Astrocyte of the hippocampus (primary cell): Measurements from ENCODE around the gene TEPSIN.
A peak's percentile ranks its signal among the peaks of the same experiment; 100 is the strongest.
"Not testable (repeated sequence)": the region's sequence is repeated elsewhere in the genome, so short reads cannot be mapped to it uniquely, and the experiment has no call there.

ENCODE experiments used
- DNase-seq: peaks from one replicate; pipeline ENCODE4 v3.0.0; 2011; ENCODE audit warnings: low read depth, low spot score

TEPSIN gene

DNA sequence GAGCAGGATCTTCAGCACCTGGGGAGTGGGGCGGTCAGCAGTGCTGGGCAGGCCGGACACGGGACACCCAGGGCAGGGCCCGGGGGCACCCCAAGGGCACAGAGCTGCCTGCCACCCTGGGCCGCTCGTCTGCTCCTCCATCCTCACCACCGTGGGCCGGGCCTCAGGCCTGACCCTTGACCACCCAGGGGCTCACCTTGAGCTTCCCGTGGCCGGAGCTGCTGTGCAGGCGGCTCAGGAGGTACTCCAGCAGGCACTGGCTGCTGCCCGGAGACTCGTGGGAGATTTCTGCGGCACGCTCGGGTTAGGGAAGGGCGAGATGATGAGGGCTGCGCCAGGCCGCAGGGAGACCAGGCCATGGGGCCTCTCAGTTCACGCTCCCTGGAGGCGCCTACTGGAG lies 2.1 kb downstream of the TEPSIN start:
- DNase-seq = no peak

DNA sequence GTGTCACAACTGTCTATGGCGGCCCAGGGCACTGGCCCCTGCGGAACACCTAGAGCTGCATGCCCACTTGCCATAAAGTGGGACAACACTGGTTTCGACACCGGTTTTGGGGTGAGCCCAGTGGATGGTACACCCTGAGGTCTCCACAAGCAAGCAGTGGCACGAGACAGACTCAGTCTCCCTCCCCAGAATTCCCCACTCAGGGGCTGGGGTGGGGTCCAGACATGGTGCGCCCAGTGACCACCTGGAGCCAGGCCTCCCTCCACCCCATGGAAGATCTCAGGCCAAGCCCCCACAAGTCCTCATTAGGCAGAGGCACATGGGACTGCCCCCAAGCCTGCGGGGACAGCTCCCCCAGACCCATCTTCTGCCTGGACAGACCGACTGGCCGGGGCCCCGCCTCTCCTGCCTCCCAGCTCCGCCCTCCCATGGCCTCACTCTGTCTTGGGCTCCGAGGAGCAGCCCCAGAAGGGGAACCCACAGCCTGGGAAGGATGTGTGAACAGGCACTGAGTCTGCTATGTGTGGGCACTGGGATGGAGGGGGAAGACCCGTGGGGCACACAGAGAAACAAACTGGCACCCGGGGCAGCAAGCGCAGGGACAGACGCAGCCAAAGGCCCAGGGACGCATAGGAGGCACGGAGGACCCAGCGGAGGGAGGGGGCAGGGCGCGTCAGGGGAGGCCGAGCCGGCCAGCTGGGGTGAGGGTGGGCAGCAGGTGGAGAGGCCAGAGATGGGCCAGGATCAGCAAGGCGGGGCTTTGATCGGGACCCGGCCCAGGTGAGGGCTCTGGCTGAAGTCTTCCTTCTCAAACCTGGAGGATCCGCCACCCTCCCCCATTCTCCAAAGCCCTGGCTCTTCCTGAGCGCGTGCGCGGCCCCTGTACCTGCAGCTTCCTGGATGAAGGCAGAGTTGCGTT lies 2.8 kb downstream of the TEPSIN start:
- no peak for DNase-seq

DNA sequence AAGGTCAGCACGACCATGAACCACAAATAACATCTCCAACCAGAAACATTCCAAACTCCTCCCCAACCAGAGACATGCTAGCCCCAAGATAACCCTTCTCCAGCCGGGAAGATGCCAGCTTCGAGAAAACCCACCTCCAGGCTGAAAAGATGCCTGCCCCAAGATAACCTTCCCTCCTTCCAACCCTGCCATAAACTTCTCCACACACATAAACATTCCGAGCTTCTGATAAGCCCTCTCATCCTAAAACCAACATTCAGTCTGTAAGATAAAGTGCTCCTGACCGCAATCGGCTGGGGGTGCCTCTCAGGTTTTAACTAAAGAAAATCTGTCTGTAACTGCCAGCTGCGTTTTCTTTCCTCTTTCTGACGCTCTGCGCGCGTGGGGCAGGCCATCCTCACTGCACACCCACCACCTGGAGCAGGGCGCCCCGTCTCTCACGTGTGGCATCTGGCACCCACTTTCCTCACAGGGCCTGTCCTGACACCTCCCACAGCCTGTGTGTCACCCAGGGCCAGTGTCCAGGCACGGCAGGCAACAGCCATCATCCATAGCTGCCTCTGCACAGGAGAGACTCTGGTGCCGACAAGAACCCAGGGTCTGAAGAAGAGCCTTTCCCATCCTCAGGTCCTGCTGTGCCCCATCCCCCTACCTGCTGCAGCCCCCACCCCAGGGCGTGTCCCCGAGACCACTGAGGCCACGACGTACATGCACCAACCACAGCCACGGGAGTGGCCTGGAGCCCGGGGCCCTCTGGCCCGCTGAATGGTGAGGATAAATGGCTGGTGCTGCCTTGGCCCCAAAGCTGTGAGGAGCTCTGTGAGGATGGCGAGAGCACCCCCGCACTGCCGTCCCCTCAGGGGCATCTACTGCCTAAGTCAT lies 3.7 kb downstream of the TEPSIN start:
- no peak for DNase-seq

DNA sequence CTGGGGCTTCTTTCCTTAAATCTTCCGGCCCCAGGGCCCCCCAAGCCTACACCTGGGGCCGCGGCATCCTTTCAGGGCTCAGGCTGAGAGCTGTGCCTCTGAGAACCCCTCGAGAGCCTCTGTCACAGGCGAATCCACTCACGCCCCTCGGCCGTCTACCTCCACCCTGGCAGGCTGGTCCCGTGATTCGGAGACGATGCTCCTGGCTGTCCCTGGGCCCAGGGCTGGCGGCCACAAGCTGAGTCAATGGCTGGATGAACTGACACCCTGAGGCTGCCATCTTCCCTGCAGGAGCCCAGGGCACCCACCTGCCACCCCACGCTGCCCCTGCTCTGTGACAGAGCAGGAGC lies 4.4 kb downstream of the TEPSIN start:
- DNase-seq = no peak

DNA sequence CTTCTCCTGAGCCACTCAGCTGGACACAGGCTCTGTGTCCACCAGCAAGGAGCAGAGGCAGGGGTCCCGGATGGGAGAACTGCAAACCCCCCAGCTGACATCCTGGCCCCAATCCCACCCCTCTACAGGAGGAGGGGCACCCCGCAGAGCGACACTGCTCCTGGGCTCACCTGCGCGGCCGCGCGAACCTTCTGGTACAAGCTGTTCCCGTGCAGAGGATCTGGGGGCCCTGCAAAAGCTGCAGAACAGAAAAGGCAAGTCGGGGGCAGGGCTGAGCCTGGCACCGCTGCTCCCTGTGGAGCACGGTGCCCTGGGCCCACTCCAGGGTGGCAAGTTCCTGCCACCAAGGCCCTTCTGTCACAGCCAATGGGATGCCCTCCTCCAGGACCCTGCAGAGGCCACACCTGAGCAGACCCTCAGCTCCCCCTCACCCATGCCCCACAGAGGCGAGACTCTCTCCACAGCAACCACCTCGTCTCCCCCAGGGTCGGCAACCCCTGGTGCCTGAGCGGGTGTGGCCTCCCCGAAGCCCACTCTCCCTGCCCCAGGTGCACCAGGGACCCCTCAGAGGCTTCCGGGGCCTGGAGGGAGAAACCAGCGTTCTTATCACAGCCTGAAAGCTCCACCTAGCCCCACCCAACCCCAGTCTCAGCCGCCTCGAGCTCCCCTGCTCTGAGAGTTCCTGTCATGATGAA lies 4.9 kb downstream of the TEPSIN start:
- no peak for DNase-seq

DNA sequence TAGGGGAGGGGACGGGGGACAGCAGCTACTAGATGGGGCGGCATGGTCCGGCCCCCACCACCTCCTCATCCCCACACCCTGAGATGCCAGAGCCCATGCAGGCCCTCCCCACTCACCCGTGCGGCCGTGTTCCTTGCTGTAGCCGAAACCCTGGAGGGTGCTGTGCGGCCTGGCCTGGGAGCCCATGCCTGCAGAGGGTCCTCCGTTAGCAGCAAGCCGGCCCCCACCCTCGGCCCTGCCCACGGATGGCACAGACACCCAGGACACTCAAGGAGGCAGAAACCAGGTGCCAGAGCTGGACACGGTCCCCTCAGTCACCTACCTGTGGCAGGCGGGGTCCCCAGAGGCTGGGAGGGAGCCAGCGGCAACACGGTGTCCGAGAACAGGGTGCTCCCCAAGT lies 5.5 kb downstream of the TEPSIN start:
- no peak for DNase-seq

DNA sequence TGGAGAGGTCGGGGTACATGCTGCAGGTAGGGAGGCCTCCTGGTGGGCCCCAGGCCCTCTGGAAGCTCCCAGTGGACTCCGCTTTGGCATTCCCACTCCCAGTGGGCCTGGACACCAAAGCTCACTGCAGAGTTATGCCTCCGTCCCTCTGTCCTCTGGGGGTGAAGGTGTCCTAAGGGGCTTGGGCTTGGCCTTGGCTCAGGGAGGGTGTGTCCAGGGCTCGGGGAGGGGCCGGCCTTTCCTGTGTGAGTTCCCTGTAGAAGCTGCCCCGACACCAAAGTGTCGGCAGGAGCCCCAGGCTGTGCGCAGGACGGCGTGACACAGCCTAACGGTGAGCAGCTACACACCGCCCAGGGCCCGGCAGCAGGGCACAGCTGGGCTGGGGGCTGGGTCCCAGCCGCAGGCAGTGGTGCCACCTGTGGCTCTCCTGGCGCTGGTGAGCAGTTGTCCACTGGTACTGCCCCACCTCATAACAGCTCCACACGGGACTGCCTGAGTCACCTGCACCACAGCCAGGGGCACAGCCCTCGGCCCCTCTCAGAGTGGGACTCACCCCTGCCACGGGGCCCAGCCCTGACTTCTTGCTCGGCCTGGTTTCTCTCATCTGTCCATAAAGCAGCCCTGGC lies 6.1 kb downstream of the TEPSIN start:
- DNase-seq = no peak

DNA sequence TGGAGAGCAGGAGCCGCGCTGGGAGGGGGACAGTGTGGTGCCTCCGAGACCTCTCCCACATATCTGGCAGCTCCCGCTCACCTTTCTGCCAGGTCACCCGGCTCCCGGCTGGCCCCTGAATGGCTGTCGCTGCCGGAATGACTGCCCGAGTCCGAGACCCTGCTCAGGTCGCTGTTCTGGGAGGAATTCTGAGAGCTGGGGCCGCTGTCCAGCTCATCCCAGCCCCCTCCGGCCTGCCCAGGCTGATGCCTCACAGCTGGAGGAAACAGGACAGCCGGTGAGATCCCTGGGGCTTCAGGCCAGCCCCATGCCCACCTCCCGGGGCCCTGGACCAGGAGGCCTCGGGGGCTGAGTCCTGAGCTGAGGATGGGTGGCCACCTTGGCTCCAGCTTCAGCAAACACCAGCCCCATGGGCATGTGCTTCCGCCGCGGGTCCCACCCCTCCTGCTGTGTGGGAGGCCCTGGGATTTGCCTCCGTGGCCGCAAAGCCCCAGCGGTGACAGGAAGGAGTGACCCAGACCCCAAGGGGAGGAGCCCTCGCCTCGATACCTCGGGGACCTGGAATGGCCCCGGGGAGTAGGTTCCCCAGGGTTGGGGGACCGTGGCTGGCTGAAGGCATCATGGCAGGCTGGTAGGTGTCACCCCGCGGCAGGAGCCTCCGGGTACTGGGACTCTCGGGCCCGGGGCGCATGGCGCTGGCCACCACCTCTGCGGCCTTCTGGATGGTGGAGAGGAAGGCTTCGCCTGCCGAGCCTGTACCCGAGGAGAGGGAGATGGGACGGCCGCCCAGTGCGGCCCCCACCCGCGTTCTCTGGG lies 6.9 kb downstream of the TEPSIN start:
- DNase-seq = no peak

DNA sequence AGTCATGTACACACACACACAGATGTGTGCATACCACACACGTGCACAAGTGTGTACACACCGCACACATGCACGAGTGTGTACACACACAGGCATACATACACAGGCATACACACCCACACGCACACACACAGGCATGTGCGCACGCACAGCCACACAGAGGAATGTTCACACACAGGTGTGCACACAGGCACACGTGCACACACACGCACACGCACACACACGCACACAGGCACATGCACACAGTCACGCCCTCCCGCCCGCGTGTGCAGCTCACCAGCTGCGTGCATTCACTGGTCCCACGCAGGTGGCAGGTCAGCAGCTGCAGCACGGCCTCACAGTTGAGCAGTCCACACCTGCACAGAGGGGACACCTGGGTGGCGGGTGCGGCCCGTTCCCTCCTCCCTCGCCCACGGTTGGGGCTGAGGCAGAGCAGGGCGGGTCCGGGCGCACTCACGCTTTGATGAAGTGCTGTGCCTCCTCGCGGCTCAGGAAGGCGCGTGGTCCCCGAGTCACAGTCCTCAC lies 7.7 kb downstream of the TEPSIN start:
- no peak for DNase-seq

DNA sequence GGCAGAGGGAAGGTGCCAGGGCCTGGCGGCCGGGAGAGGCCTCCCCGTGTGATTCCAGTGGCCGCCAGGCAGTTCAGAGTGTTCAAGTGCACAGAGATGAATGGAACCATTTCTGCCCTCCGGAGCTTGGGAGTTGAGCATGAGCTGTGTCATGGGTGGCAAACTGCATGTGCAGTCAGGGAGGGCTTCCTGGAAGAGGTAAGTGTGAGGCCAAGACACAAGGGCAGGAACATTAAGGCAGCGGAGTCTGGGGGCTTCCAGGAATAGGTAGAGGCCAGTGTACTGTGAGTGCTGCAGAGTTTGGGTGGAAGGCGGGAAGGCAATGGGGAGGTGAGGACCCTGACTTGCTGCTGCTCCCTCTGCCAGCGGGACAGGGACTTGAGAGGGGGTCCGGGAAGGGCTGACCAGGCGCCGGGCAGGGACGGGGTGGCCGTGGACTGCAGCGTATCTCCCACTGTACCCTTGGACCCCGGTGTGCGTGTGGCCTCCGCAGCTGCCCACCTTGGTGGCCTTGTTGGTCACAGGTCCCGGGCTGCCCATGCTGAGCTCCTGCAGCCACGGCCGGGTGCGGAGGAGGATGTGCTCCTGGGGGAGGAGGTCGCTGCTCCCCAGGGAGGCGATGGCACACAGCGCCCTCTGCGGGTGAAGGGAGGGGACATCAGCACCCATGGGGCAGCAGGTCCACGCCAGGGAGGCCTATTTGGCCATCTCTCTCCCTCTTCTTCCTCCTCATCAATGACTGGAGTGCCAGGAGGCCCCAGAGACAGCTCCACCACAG lies 8.6 kb downstream of the TEPSIN start:
- DNase-seq = no peak

DNA sequence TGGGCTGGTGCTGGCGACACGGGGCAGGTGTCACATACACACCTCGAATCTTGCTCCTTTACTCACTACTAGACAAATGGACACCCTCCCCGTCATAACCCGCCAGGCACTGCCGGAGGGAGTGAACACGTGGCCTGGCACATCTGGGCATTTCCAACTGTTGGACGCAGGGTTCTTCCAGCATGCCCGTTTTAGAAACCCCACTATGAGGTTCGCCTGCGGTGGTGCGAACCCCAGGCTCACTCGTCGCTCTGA lies 9.3 kb downstream of the TEPSIN start:
- DNase-seq = no peak

DNA sequence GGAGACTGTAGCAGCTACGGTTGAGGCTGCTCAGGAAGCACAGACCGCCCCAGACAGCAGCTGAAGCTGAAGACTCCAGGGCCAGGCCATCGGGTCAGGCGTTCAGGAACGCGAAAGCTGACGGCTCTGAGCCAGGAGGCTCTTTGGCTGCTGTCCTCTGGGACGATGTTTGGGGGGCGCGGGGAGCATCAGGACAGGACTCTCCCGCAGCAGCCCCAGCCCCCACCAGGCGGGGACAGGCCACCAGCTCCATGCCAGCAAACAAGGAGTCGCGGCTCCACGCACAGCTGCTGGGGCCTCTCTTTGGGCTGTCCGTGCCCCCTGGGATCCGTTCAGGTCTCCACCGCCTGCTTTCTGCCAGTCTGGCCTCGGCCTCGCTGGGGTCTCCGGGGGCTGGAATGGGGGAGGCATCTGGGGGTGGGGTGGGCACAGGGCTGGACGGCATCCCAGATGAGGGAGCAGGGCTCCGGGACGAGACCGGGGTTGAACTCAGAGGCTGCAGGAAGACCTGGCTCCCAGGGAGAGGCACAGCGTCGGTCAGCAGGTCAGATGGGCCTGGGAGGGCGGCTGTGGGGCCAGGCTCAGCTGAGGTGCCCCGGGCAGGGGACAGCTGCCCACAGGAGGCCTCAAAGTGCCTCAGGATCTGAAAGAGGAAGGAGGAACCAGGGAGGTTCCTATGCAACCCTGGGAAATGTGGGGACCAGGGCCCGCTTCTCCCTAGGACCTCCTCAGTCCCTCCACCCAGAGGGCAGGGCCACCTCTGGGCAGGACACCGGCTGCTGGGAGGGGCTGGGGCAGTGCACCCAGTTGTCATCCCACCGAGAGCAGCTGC lies 9.8 kb downstream of the TEPSIN start:
- DNase-seq = no peak

DNA sequence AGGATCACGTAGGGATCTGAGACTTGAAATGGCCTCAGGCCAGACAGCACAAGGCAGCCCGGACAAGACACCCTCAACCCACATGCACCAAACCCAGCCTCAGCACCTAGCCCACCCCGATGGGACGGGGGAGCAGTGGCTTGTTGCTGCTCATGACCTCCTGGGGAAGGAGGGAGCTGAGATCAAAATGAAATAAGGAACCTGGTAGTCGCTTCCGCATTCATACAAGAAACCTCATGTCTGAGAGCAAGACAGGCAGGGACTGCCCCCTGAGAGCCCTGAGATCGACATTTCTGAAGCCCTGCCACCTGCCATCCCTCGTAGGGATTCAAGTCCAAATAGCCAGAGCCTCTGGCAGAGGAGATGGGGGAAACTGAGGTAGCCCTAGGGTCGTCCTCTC lies 10.4 kb downstream of the TEPSIN start:
- no peak for DNase-seq

DNA sequence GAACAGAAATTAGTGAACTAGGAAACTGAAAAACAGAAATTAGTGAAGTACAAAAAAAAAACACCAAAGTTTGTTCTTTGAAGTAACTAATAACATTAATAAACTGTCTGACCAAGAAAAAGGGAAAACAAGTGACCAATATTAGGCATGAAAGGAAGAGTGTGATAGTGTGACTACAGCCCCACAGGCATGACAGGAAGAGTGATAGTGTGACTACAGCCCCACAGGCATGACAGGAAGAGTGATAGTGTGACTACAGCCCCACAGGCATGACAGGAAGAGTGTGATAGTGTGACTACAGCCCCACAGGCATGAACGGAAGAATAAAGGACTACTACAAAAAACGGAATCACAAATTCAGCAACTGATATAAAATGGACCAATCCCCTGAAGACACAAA lies 11.2 kb downstream of the TEPSIN start:
- not testable (repeated sequence) for DNase-seq

DNA sequence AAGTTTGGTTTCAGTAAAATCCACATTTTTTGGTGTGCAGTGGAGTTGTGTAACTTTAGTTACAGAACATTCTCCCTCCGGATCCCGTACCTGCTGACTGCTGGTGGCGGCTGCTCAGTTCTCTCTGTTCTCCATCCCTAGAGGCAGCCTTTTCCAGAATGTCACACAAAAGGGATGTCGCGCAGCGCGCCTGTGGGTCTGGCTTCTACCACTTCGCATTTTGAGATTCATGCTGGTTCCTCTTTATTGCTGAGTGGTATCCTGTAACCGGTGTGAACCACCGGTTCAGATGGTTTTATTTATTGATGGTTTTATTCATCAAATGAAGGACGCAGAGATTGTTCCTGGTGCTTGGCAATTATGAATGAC lies 15.1 kb downstream of the TEPSIN start:
- DNase-seq = no peak

DNA sequence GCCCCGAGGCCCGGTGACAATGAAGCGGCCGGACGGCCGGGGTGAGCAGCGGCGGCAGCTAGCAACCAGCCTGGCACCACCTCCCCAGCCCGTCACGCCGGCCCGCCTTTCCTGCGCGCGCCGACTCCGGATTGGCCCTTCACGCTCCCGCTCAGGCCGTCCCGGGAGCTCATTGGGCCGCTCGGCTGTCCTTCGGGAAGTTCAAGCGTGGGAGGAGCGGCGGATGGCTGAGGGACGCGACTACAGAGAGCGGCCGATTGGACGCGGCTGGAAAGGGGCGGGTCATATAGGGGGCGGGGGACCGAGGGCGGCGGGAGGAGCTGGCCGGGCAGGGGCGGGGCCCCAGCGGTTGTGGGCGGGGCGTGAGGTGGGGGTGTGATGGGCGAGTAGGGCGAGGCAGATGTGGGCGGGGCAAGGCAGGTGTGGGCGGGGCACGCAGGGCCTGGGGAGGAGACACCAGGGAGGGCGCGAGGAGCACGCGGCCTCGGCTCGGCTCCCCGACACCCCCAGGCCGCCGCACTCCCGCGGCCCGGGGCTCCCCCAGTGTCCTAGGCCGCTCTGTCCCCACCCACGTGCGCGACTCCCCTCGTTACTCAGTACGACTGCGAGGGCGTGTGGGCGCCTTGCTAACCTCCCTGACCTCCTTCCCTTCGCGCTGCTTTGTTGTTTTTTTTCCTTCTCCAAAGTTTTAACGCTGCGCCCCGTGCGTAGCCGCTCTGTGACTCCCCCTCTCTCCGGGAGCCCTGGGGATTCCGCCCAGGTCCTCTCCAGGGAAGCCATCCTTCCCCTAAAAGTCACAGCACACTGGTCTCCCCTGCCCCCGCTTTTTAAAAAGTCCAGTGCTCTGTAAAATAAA lies 15.7 kb downstream of the TEPSIN start, which contains the start of gene CEP131:
CEP131 (minus strand) TSS at position 60 of the 856 bp plus-strand sequence. CDS start 2,909 bp downstream, outside the sequence.
- DNase-seq = peak; percentile 100

DNA sequence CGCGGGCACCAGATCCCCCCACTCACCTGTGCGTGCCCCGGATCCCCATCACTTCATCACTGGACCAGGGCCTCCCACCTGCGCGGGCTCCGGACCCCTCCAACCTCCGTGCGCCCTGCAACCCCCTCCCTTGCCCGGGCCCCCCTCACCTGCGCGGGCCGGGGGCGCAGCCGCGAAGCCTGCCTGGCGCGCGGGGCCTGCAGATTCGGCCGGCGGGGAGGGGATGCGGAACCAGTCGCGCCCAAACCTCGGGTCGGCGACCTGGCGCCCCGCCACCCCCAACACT lies 16.3 kb downstream of the TEPSIN start:
- DNase-seq = no peak

DNA sequence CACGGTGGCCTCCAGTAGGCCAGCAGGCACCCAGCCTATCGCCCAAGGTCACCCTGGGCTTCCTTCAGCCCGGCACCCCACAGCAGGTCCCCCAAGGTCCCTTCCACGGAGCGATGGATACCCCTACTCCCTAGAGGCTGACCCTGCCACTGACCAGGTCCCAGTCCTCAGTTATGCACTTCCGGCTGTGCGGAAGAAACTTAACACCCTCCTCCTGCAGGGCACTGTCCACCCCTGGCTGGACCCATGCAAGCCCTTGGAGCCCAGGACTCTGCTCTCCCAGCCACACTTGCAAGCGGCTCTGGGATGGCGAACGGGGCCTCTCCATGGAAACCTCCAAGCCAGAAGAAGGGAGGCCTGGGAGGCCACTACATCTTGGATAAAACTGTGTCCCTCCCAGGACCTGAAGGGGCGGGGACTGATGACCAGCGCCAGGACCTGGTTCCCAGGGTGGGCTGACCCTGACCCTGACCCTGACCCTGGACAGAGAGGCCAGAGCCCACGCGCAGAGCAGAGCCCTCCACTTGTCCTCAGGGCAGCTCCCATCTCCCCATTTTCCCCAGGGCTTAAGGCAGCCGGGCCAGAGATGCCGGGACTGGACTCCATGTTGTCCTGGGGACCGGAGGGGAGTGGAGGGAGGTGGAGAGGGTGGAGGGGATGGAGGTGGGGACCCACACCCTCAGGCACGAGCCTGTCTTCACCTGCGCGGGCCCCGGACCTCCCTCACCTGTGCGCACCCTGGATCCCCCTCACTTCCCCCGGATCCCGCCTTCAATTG lies 16.8 kb downstream of the TEPSIN start:
- DNase-seq = peak; percentile 19
